Vagina (tissue), 2 donors: ENCODE results near the gene REL. TPM values are rescaled to one million over a fixed set of nuclear protein-coding genes. Genes with fewer than 3 reads are reported as not detected.

Experiments
- DNase-seq, 2 donors: peaks; one replicate each; pipeline ENCODE4 v3.0.0-alpha.2; 2017; ENCODE audit errors: extremely low spot score in 2 of 2
- H3K27ac ChIP-seq: fragments of 200-600 bp; sonication (generic); one replicate; pipeline ENCODE4 v1.5.1; 2019
- H3K27me3 ChIP-seq: fragments of 200-600 bp; sonication (generic); one replicate; pipeline ENCODE4 v1.5.1; 2019
- H3K36me3 ChIP-seq, 2 donors: fragments of 200-600 bp; sonication (generic); one replicate each; pipeline ENCODE4 v1.5.1; 2017 to 2019
- H3K4me1 ChIP-seq: fragments of 200-600 bp; sonication (generic); one replicate; pipeline ENCODE4 v1.5.1; 2019
- H3K4me3 ChIP-seq, 2 donors: fragments of 200-600 bp; sonication (generic); 1 replicate in 1 of 2; 2 replicates in 1 of 2; pipeline ENCODE4 v1.5.1; 2016 to 2019
- H3K9me3 ChIP-seq: fragments of 200-600 bp; sonication (generic); one replicate; pipeline ENCODE4 v1.5.1; 2019
- CTCF ChIP-seq, 3 experiments: fragments of 450-650 bp in 2 of 3; fragments of 200-600 bp in 1 of 3; sonication (generic) in 1 of 3; IDR thresholded peaks; one replicate each; pipeline ENCODE4 v1.5.1; 2017 to 2019; ENCODE audit warnings: antibody characterized with exemption in 3 of 3, mild to moderate bottlenecking in 2 of 3, moderate library complexity in 2 of 3
- POLR2A ChIP-seq, 2 donors: fragments of 450-650 bp; IDR thresholded peaks; one replicate each; pipeline ENCODE4 v1.6.1; 2017; ENCODE audit warnings: antibody characterized with exemption in 2 of 2, mild to moderate bottlenecking in 2 of 2, moderate library complexity in 2 of 2
- POLR2AphosphoS5 ChIP-seq, 2 donors: sonication (generic); formaldehyde crosslinking; IDR thresholded peaks; one replicate each; pipeline ENCODE4 v1.9.0; 2017; ENCODE audit warnings: antibody characterized with exemption in 2 of 2, mild to moderate bottlenecking in 2 of 2, low read depth in 1 of 2; ENCODE audit not compliant: insufficient read depth in 1 of 2
- intact Hi-C: fragments of 100-400 bp; cut with DNase I; formaldehyde crosslinking; loops from one replicate; pipeline ENCODE4 v1.15.1; 2023
- small RNA-seq: library from RNA; depleted of rRNA; stranded (forward); fragments of <200 nt; gene quantifications from one replicate; pipeline ENCODE3, GENCODE V24; 2016
- total RNA-seq: library from RNA; depleted of rRNA; stranded (reverse); fragments of >200 nt; gene quantifications from one replicate; pipeline ENCODE4 v1.2.3, GENCODE V29; 2016

REL gene
- total RNA-seq, 1 donor from 2014 or later, result 29.0 TPM

- no peak for TF ChIP-seq POLR2AphosphoS5 (IDR thresholded peaks at IDR 0.05; ENCODE audit: insufficient read depth in 1 of 2, low read depth in 1 of 2)
- TF ChIP-seq CTCF (IDR thresholded peaks at IDR 0.05), result no peak
- TF ChIP-seq POLR2A (IDR thresholded peaks at IDR 0.05), result no peak
- H3K4me1 ChIP-seq, result peaks cover 4% of the 10 kb centered on the region
Observed at GRCh38 chr2:60966507-60967405, 85.4 kb downstream of the REL start.

GRCh38 chr2:60972889-60973656 lies 91.7 kb downstream of the REL start:
- Histone ChIP-seq H3K36me3 (no peaks in the 10 kb centered on the region), H3K27ac (no peak overlapping the region), H3K9me3 (no peaks in the 10 kb centered on the region), H3K4me1 (no peaks in the 10 kb centered on the region), H3K27me3 (no peaks in the 10 kb centered on the region), H3K4me3 (no peak overlapping the region)
- TF ChIP-seq CTCF (IDR thresholded peaks at IDR 0.05) (no peak), POLR2A (IDR thresholded peaks at IDR 0.05) (no peak), POLR2AphosphoS5 (IDR thresholded peaks at IDR 0.05; ENCODE audit: insufficient read depth in 1 of 2, low read depth in 1 of 2) (no peak)
- no peak for DNase-seq
- intact Hi-C loops, result no loop called here

More at GRCh38 chr2:60966507-60967405, 85.4 kb downstream of the REL start:
- Histone ChIP-seq H3K9me3 (no peaks in the 10 kb centered on the region), H3K27me3 (no peaks in the 10 kb centered on the region), H3K4me3 (no peak overlapping the region), H3K27ac (no peak overlapping the region), H3K36me3 (no peaks in the 10 kb centered on the region)
- DNase-seq, result no peak
- intact Hi-C loops, result no loop called here

- Histone ChIP-seq H3K4me3 (no peak overlapping the region), H3K9me3 (no peaks in the 10 kb centered on the region), H3K36me3 (no peaks in the 10 kb centered on the region), H3K4me1 (no peaks in the 10 kb centered on the region), H3K27me3 (no peaks in the 10 kb centered on the region), H3K27ac (no peak overlapping the region)
- TF ChIP-seq POLR2AphosphoS5 (IDR thresholded peaks at IDR 0.05; ENCODE audit: insufficient read depth in 1 of 2, low read depth in 1 of 2) (no peak), POLR2A (IDR thresholded peaks at IDR 0.05) (no peak), CTCF (IDR thresholded peaks at IDR 0.05) (no peak)
- intact Hi-C loops, result no loop called here
- DNase-seq, result no peak
Observed at GRCh38 chr2:60973705-60974104, 92.3 kb downstream of the REL start.

GRCh38 chr2:60974652-60975051 lies 93.3 kb downstream of the REL start:
- H3K27ac ChIP-seq, result no peak overlapping the region
- TF ChIP-seq CTCF (IDR thresholded peaks at IDR 0.05) (no peak), POLR2AphosphoS5 (IDR thresholded peaks at IDR 0.05; ENCODE audit: insufficient read depth in 1 of 2, low read depth in 1 of 2) (no peak)
- H3K4me1 ChIP-seq, result no peaks in the 10 kb centered on the region
- no peaks in the 10 kb centered on the region for H3K36me3 ChIP-seq
- intact Hi-C loops, result no loop called here
- DNase-seq, result no peak
- no peaks in the 10 kb centered on the region for H3K9me3 ChIP-seq
- no peak overlapping the region for H3K4me3 ChIP-seq
- no peaks in the 10 kb centered on the region for H3K27me3 ChIP-seq

Small RNA genes lying within 50 kb of the gene (small RNA-seq; reads per million reads assigned to genes)
- gene RN7SL632P (not detected), gene RNU4-51P (not detected)

Other genes with a start within 250 kb of the REL start
- 14.7 TPM for gene PAPOLG, start 125.3 kb upstream of the REL start, total RNA-seq
- 18.7 TPM for gene PEX13, start 136.1 kb downstream of the REL start, total RNA-seq
- 3.2 TPM for gene PUS10, start 136.7 kb downstream of the REL start, total RNA-seq
- 7.9 TPM for gene SANBR, start 184.3 kb downstream of the REL start, total RNA-seq